Effector CD4-positive, alpha-beta T cell (primary cell): ENCODE data around the gene STX8.
A peak's percentile ranks its signal among the peaks of the same experiment; 100 is the strongest.
"Not testable (repeated sequence)": the region's sequence is repeated elsewhere in the genome, so short reads cannot be mapped to it uniquely, and the experiment has no call there.

Experiments
- DNase-seq: peaks from one replicate; pipeline ENCODE4 v3.0.0-alpha.2; 2020
- total RNA-seq: gene quantifications from one replicate; lab custom pipeline; 2026; lab: John Stamatoyannopoulos, UW

The STX8 gene
- total RNA-seq = 23.1 reads per million, percentile 50 among the genes with 10 or more reads in this experiment

- DNase-seq = peak; percentile 61
These were observed at the start of gene STX8 for GRCh38 chr17:9575381-9576101. Gene STX8 (minus strand): TSS chr17:9575820. CDS start chr17:9575808, 12 bp downstream.

GRCh38 chr17:9622961-9623360 lies 47.3 kb upstream of the STX8 start:
- no peak for DNase-seq

- no peak for DNase-seq
These were observed 39.9 kb upstream of the STX8 start for GRCh38 chr17:9615486-9615885.

GRCh38 chr17:9612006-9612405 lies 36.4 kb upstream of the STX8 start:
- no peak for DNase-seq

GRCh38 chr17:9611557-9611956 lies 35.9 kb upstream of the STX8 start:
- no peak for DNase-seq

- DNase-seq = not testable (repeated sequence)
These were observed 31.4 kb upstream of the STX8 start for GRCh38 chr17:9607058-9607457.

- DNase-seq = no peak
These were observed 30.8 kb upstream of the STX8 start for GRCh38 chr17:9606453-9606852.

- DNase-seq = not testable (repeated sequence)
These were observed 29.0 kb upstream of the STX8 start for GRCh38 chr17:9604583-9604982.

GRCh38 chr17:9598661-9599060 lies 23.0 kb upstream of the STX8 start:
- no peak for DNase-seq

- not testable (repeated sequence) for DNase-seq
These were observed 22.0 kb upstream of the STX8 start for GRCh38 chr17:9597638-9598037.

GRCh38 chr17:9594065-9594464 lies 18.4 kb upstream of the STX8 start:
- no peak for DNase-seq

- no peak for DNase-seq
These were observed 12.5 kb upstream of the STX8 start for GRCh38 chr17:9587969-9588656.

- no peak for DNase-seq
These were observed 1.7 kb upstream of the STX8 start for GRCh38 chr17:9577373-9577709.

- DNase-seq = peak; percentile 54
These were observed 1.1 kb upstream of the STX8 start, which contains the start of gene CFAP52 for GRCh38 chr17:9576521-9577372. Gene CFAP52 (plus strand): TSS chr17:9576642. CDS start chr17:9576696, 54 bp downstream.

- no peak for DNase-seq
These were observed 4.4 kb downstream of the STX8 start for GRCh38 chr17:9571201-9571600.

- no peak for DNase-seq
These were observed 6.5 kb downstream of the STX8 start for GRCh38 chr17:9568957-9569588.

GRCh38 chr17:9568004-9568403 lies 7.6 kb downstream of the STX8 start:
- DNase-seq = no peak

GRCh38 chr17:9566739-9567138 lies 8.9 kb downstream of the STX8 start:
- not testable (repeated sequence) for DNase-seq

GRCh38 chr17:9566067-9566466 lies 9.6 kb downstream of the STX8 start:
- no peak for DNase-seq

- DNase-seq = no peak
These were observed 11.5 kb downstream of the STX8 start for GRCh38 chr17:9564104-9564503.

GRCh38 chr17:9557857-9558256 lies 17.8 kb downstream of the STX8 start:
- DNase-seq = no peak

- no peak for DNase-seq
These were observed 18.4 kb downstream of the STX8 start for GRCh38 chr17:9557161-9557755.
